H1 (cell line): ENCODE results near the gene IFITM2. TPM values are rescaled to one million over a fixed set of nuclear protein-coding genes. Genes with fewer than 3 reads are reported as not detected.
"Not testable (repeated sequence)": the region's sequence is repeated elsewhere in the genome, so short reads cannot be mapped to it uniquely, and the experiment has no call there.

ENCODE experiments used
- CTCF ChIA-PET: fragments of 300-600 bp; sonication (Branson Sonifier 250); formaldehyde crosslinking; loops from one replicate; lab custom pipeline; 2021; ENCODE audit not compliant: partially characterized antibody; lab: Charles Lee
- POLR2A ChIA-PET: fragments of 300-600 bp; sonication (Branson Sonifier 250); formaldehyde crosslinking; loops from one replicate; lab custom pipeline; 2021; ENCODE audit warnings: inconsistent platforms; ENCODE audit not compliant: partially characterized antibody; lab: Charles Lee
- DNase-seq, 2 experiments: peaks; one replicate each; pipeline versions ENCODE4 v3.0.0 to v3.0.0-alpha.2; 2010 to 2022; ENCODE audit warnings: low spot score in 2 of 2, low read depth in 1 of 2, mixed read lengths in 1 of 2
- FAIRE-seq: peaks from 2 replicates; lab custom pipeline; 2011; peaks lifted over from hg19 to GRCh38; lab: Jason Lieb, UNC
- H2AFZ ChIP-seq: 2 replicates; pipeline ENCODE4 v1.8.1; 2012; ENCODE audit warnings: low read length, inconsistent platforms
- H2AK5ac ChIP-seq: 2 replicates; pipeline ENCODE4 v1.6.1; 2013; ENCODE audit warnings: low read depth, low read length
- H2BK120ac ChIP-seq: replicated peaks from 2 replicates; pipeline ENCODE3; 2013; ENCODE audit warnings: low read depth, low read length, inconsistent platforms
- H2BK12ac ChIP-seq: 2 replicates; pipeline ENCODE4 v1.6.1; 2013; ENCODE audit warnings: low read depth, low read length
- H2BK15ac ChIP-seq: 2 replicates; pipeline ENCODE4 v1.6.1; 2013; ENCODE audit warnings: low read length
- H2BK20ac ChIP-seq: 2 replicates; pipeline ENCODE4 v1.6.1; 2013; ENCODE audit warnings: low read length
- H2BK5ac ChIP-seq: 2 replicates; pipeline ENCODE4 v1.6.1; 2013; ENCODE audit warnings: low read depth, low read length
- H3K14ac ChIP-seq: 2 replicates; pipeline ENCODE4 v1.6.1; 2013; ENCODE audit warnings: inconsistent platforms; ENCODE audit not compliant: insufficient read length
- H3K18ac ChIP-seq: 2 replicates; pipeline ENCODE4 v1.6.1; 2013; ENCODE audit warnings: low read length; ENCODE audit errors: extremely low read depth
- H3K23ac ChIP-seq: 2 replicates; pipeline ENCODE4 v1.6.1; 2013; ENCODE audit warnings: inconsistent platforms; ENCODE audit not compliant: insufficient read length
- H3K23me2 ChIP-seq: 2 replicates; pipeline ENCODE4 v1.6.1; 2013; ENCODE audit warnings: low read depth, low read length
- H3K27ac ChIP-seq: 2 replicates; pipeline ENCODE4 v1.6.1; 2011; ENCODE audit warnings: low read depth, low read length, inconsistent platforms
- H3K27me3 ChIP-seq, 4 experiments: replicated peaks in 1 of 4; 1 replicate in 1 of 4; 2 replicates in 3 of 4; pipeline versions ENCODE4 v1.6.1 to v1.8.1; 2011 to 2013; ENCODE audit warnings: low read length in 3 of 4, mild to moderate bottlenecking in 3 of 4, inconsistent platforms in 2 of 4, mixed read lengths in 2 of 4, moderate library complexity in 1 of 4; ENCODE audit not compliant: control insufficient read depth in 3 of 4, insufficient read depth in 3 of 4; ENCODE audit errors: extremely low read depth in 1 of 4
- H3K36me3 ChIP-seq, 4 experiments: 2 replicates each; pipeline versions ENCODE4 v1.6.1 to v1.8.1; 2011 to 2013; ENCODE audit warnings: mild to moderate bottlenecking in 4 of 4, low read length in 3 of 4, moderate library complexity in 2 of 4, control low read depth in 1 of 4, inconsistent platforms in 1 of 4; ENCODE audit not compliant: insufficient read depth in 4 of 4, control insufficient read depth in 2 of 4
- H3K4ac ChIP-seq: replicated peaks from 2 replicates; pipeline ENCODE3; 2013; ENCODE audit warnings: low read length, low read depth, mixed read lengths, inconsistent platforms; ENCODE audit not compliant: insufficient read length
- H3K4me1 ChIP-seq, 4 experiments: replicated peaks in 1 of 4; 1 replicate in 1 of 4; 2 replicates in 3 of 4; pipeline versions ENCODE4 v1.6.1 to v1.8.1; 2011 to 2013; ENCODE audit warnings: low read length in 3 of 4, inconsistent platforms in 2 of 4, mixed read lengths in 1 of 4; ENCODE audit not compliant: insufficient read depth in 4 of 4, control insufficient read depth in 3 of 4
- H3K4me2 ChIP-seq, 2 experiments: 2 replicates each; pipeline versions ENCODE4 v1.6.1 to v1.8.1; 2011 to 2013; ENCODE audit warnings: low read depth in 2 of 2, low read length in 2 of 2, control low read depth in 1 of 2, inconsistent platforms in 1 of 2, mild to moderate bottlenecking in 1 of 2; ENCODE audit not compliant: insufficient read depth in 1 of 2
- H3K4me3 ChIP-seq, 4 experiments: fragments of 200-600, 300-600 bp in 1 of 4; sonication (generic), shearing (Covaris generic), sonication (Bioruptor Twin) in 1 of 4; 2 replicates each; pipeline versions ENCODE4 v1.5.1 to v1.8.1; 2011 to 2016; ENCODE audit warnings: low read length in 4 of 4, low read depth in 3 of 4, control low read depth in 2 of 4, inconsistent platforms in 2 of 4, mild to moderate bottlenecking in 2 of 4, mixed read lengths in 1 of 4, moderate library complexity in 1 of 4; ENCODE audit not compliant: insufficient read depth in 2 of 4; ENCODE audit errors: extremely low read depth in 1 of 4
- H3K56ac ChIP-seq: replicated peaks from 2 replicates; pipeline ENCODE3; 2013; ENCODE audit warnings: low read depth, mild to moderate bottlenecking, mixed read lengths, low read length, inconsistent platforms; ENCODE audit not compliant: insufficient read length
- H3K79me1 ChIP-seq: 2 replicates; pipeline ENCODE4 v1.6.1; 2013; ENCODE audit warnings: low read depth, low read length, control low read depth
- H3K79me2 ChIP-seq, 2 experiments: 2 replicates each; pipeline versions ENCODE4 v1.6.1 to v1.8.1; 2012 to 2013; ENCODE audit warnings: low read length in 2 of 2, mild to moderate bottlenecking in 2 of 2, inconsistent platforms in 1 of 2; ENCODE audit not compliant: insufficient read depth in 2 of 2, control insufficient read depth in 1 of 2
- H3K9ac ChIP-seq, 4 experiments: replicated peaks in 1 of 4; 1 replicate in 1 of 4; 2 replicates in 3 of 4; pipeline versions ENCODE4 v1.6.1 to v1.8.1; 2011 to 2013; ENCODE audit warnings: low read depth in 3 of 4, low read length in 3 of 4, control low read depth in 2 of 4, mild to moderate bottlenecking in 2 of 4, moderate library complexity in 2 of 4, inconsistent platforms in 1 of 4; ENCODE audit errors: extremely low read depth in 1 of 4
- H3K9me3 ChIP-seq, 2 experiments: 2 replicates each; pipeline versions ENCODE4 v1.6.1 to v1.8.1; 2012 to 2013; ENCODE audit warnings: mild to moderate bottlenecking in 2 of 2, moderate library complexity in 2 of 2, control low read depth in 1 of 2, inconsistent platforms in 1 of 2, low read depth in 1 of 2, low read length in 1 of 2, mixed read lengths in 1 of 2; ENCODE audit not compliant: insufficient read depth in 2 of 2
- H4K20me1 ChIP-seq, 2 experiments: replicated peaks in 1 of 2; 2 replicates each; pipeline versions ENCODE3 to v1.8.1; 2011 to 2013; ENCODE audit warnings: inconsistent platforms in 2 of 2, low read length in 2 of 2, mild to moderate bottlenecking in 1 of 2; ENCODE audit not compliant: insufficient read depth in 2 of 2, control insufficient read depth in 1 of 2
- H4K5ac ChIP-seq: 2 replicates; pipeline ENCODE4 v1.6.1; 2013; ENCODE audit warnings: low read length, low read depth, mixed read lengths, inconsistent platforms; ENCODE audit not compliant: insufficient read length
- H4K8ac ChIP-seq: 2 replicates; pipeline ENCODE4 v1.8.0; 2013; ENCODE audit warnings: mild to moderate bottlenecking, moderate library complexity, low read length, inconsistent platforms; ENCODE audit not compliant: insufficient read depth; ENCODE audit errors: extremely low read depth
- H4K91ac ChIP-seq: replicated peaks from 2 replicates; pipeline ENCODE3; 2013; ENCODE audit warnings: low read length, mixed read lengths, inconsistent platforms; ENCODE audit not compliant: insufficient read length
- WGBS, 2 experiments: shearing (Covaris generic) in 1 of 2; methylation state at CpG; one replicate each; pipeline versions ENCODE4 v1.1.6 to v1.1.7; 2013 to 2015; ENCODE audit warnings: low lambda C conversion rate in 2 of 2, mixed read lengths in 2 of 2, inconsistent platforms in 1 of 2, low coverage in 1 of 2, missing lambda C conversion rate in 1 of 2; ENCODE audit not compliant: insufficient replicate concordance in 2 of 2, insufficient coverage in 1 of 2, insufficient read length in 1 of 2; ENCODE audit errors: extremely low coverage in 1 of 2, missing lambda C conversion rate in 1 of 2; 5-methylcytosine and 5-hydroxymethylcytosine counted together
- polyA plus RNA-seq, 7 experiments: library from polyadenylated mRNA; depleted of rRNA in 3 of 7; stranded (reverse) in 5 of 7; unstranded in 2 of 7; fragments of >200 nt in 5 of 7; fragments of 200-250 nt in 2 of 7; gene quantifications; 1 replicate in 5 of 7; 2 replicates in 1 of 7; 4 replicates in 1 of 7; pipeline versions ENCODE4 v1.2.1 to v1.2.3, GENCODE V29; 2011 to 2013; ENCODE audit warnings: missing spikeins in 2 of 7, mixed read lengths in 2 of 7
- total RNA-seq: library from RNA; stranded (reverse); fragmentation: NEBNext Ultra II Directional; extraction: Animal tissue kit (Norgen Biotek cat#: 25700); gene quantifications from 2 replicates; pipeline ENCODE4 v1.2.1, GENCODE V29; 2021

IFITM2 gene
- total and polyA plus RNA-seq, 2 of the 8 experiments (the other 6 are each of a cell fraction or from before 2014, with no cell fraction given) = 399 to 764 TPM

- H3K18ac ChIP-seq = peak overlapping the region; percentile 89
- 0 out of 2 replicates have a peak overlapping the region, but pooled peaks have one; percentile 30 for H2AFZ ChIP-seq
- H2BK20ac ChIP-seq = peak overlapping the region; percentile 100
- peak overlapping the region; percentile 13; the same call in 1 of the 2 replicates for H2BK15ac ChIP-seq
- H3K4me1 ChIP-seq = peaks cover 7 to 25% (median 18%) of the 10 kb centered on the region in 4 experiments
- H3K79me2 ChIP-seq, H4K8ac ChIP-seq, H4K20me1 ChIP-seq, H3K14ac ChIP-seq, H3K23ac ChIP-seq, H3K23me2 ChIP-seq, H3K56ac ChIP-seq, DNase-seq, H3K79me1 ChIP-seq, H3K27me3 ChIP-seq, H3K36me3 ChIP-seq: not testable (repeated sequence)
- peak overlapping the region in 2 of 4 experiments; percentile 9 to 23; a peak in 2 of 8 replicates for H3K4me3 ChIP-seq
- peak overlapping the region; percentile 76 for H3K27ac ChIP-seq
- FAIRE-seq = peak; percentile 7
- H4K91ac ChIP-seq = peak overlapping the region; percentile 99
- 62% methylated on average over 17 of the region's 17 CpGs; no CpG with 5 or more reads in 1 of the 2 experiments for WGBS, 2 experiments
- H3K9ac ChIP-seq = peak overlapping the region in 3 of 4 experiments; percentile 14 to 51 (median 32); a peak in 3 of 7 replicates
- H3K4me2 ChIP-seq = peak overlapping the region; percentile 49 to 75; a peak in 3 of 4 replicates
- ChIA-PET POLR2A (interaction anchor here (0.8 to 2.5 kb wide), 10 partner anchors 9 to 73 kb away, joined by 3 to 17 read pairs (median 4); partner anchors contain the start of gene IFITM3), CTCF (interaction anchor here (0.7 to 2.4 kb wide), 7 partner anchors 16 to 108 kb away, joined by 3 to 9 read pairs (median 3); no protein-coding TSS in a partner anchor)
- peak overlapping the region; percentile 78 for H2BK12ac ChIP-seq
- peak overlapping the region; percentile 91 for H4K5ac ChIP-seq
- 0 out of 2 replicates have a peak overlapping the region, but pooled peaks have one; percentile 66 for H2AK5ac ChIP-seq
- peak overlapping the region; percentile 93 for H2BK5ac ChIP-seq
- peaks cover 10 to 11% of the 10 kb centered on the region in 2 experiments; a peak in 3 of 4 replicates for H3K9me3 ChIP-seq
- peak overlapping the region; percentile 82 for H3K4ac ChIP-seq
- peak overlapping the region; percentile 91 for H2BK120ac ChIP-seq
Measured at GRCh38 chr11:333616-334263, 26.1 kb downstream of the IFITM2 start.
